Upper lobe of left lung (tissue), 4 donors: ENCODE measurements around the gene TCF12.

ENCODE experiments used
- EP300 ChIP-seq, 4 donors: sonication (generic); formaldehyde crosslinking; IDR thresholded peaks; one replicate each; pipeline ENCODE4 v1.5.1; 2017; ENCODE audit warnings: antibody characterized with exemption in 4 of 4, control low read depth in 2 of 4
- POLR2A ChIP-seq, 4 donors: fragments of 450-650 bp; IDR thresholded peaks; one replicate each; pipeline ENCODE4 v1.5.1; 2016 to 2017; ENCODE audit warnings: antibody characterized with exemption in 4 of 4, mild to moderate bottlenecking in 2 of 4
- POLR2AphosphoS5 ChIP-seq, 2 donors: sonication (generic); formaldehyde crosslinking; IDR thresholded peaks; one replicate each; pipeline ENCODE4 v1.5.1; 2017; ENCODE audit warnings: antibody characterized with exemption in 2 of 2
- TF ChIP-seq, protein P1 (sequence below), 6 experiments: fragments of 450-650 bp in 4 of 6; fragments of 200-600 bp in 2 of 6; sonication (generic) in 2 of 6; IDR thresholded peaks; one replicate each; pipeline ENCODE4 v1.5.1; 2016 to 2019; ENCODE audit warnings: antibody characterized with exemption in 6 of 6

- TF ChIP-seq, protein P1, sequence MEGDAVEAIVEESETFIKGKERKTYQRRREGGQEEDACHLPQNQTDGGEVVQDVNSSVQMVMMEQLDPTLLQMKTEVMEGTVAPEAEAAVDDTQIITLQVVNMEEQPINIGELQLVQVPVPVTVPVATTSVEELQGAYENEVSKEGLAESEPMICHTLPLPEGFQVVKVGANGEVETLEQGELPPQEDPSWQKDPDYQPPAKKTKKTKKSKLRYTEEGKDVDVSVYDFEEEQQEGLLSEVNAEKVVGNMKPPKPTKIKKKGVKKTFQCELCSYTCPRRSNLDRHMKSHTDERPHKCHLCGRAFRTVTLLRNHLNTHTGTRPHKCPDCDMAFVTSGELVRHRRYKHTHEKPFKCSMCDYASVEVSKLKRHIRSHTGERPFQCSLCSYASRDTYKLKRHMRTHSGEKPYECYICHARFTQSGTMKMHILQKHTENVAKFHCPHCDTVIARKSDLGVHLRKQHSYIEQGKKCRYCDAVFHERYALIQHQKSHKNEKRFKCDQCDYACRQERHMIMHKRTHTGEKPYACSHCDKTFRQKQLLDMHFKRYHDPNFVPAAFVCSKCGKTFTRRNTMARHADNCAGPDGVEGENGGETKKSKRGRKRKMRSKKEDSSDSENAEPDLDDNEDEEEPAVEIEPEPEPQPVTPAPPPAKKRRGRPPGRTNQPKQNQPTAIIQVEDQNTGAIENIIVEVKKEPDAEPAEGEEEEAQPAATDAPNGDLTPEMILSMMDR (IDR thresholded peaks at IDR 0.05) = no peak
- TF ChIP-seq EP300 (IDR thresholded peaks at IDR 0.05) (no peak), POLR2A (IDR thresholded peaks at IDR 0.05) (no peak), POLR2AphosphoS5 (IDR thresholded peaks at IDR 0.05) (no peak)
Observed at GRCh38 chr15:57184502-57184901, 266.1 kb downstream of the TCF12 start.
